Neural progenitor cell (in vitro differentiated cells): Measurements from ENCODE around the gene NPPC. TPM values are rescaled to one million over a fixed set of nuclear protein-coding genes. Genes with fewer than 3 reads are reported as not detected.

Source experiments
- DNase-seq: peaks from one replicate; pipeline ENCODE4 v3.0.0-alpha.2; 2016; ENCODE audit warnings: low spot score
- H2AFZ ChIP-seq: fragments of 200-600 bp; sonication (generic); replicated peaks from 2 replicates; pipeline ENCODE4 v1.6.1; 2016; ENCODE audit warnings: antibody characterized with exemption
- H3F3A ChIP-seq: fragments of 200-600 bp; sonication (generic); 2 replicates; pipeline ENCODE4 v1.6.1; 2016; ENCODE audit warnings: antibody characterized with exemption, low read depth
- H3K27ac ChIP-seq: fragments of 200-600 bp; sonication (generic); 2 replicates; pipeline ENCODE4 v1.5.1; 2016; ENCODE audit warnings: mild to moderate bottlenecking
- H3K27me3 ChIP-seq: fragments of 200-600 bp; sonication (generic); 2 replicates; pipeline ENCODE4 v1.6.1; 2016; ENCODE audit warnings: mild to moderate bottlenecking, moderate library complexity
- H3K36me3 ChIP-seq: fragments of 200-600 bp; sonication (generic); 2 replicates; pipeline ENCODE4 v1.5.1; 2016
- H3K4me1 ChIP-seq: fragments of 200-600 bp; sonication (generic); 2 replicates; pipeline ENCODE4 v1.6.1; 2016; ENCODE audit warnings: mixed run types
- H3K4me2 ChIP-seq: fragments of 200-600 bp; sonication (generic); 2 replicates; pipeline ENCODE4 v1.6.1; 2016
- H3K4me3 ChIP-seq: fragments of 200-600 bp; sonication (generic); 2 replicates; pipeline ENCODE4 v1.5.1; 2016
- H3K79me2 ChIP-seq: fragments of 200-600 bp; sonication (generic); 2 replicates; pipeline ENCODE4 v1.6.1; 2016; ENCODE audit warnings: low read depth
- H3K9ac ChIP-seq: fragments of 200-600 bp; sonication (generic); 2 replicates; pipeline ENCODE4 v1.6.1; 2016
- H3K9me3 ChIP-seq: fragments of 200-600 bp; sonication (generic); 2 replicates; pipeline ENCODE4 v1.5.1; 2016; ENCODE audit warnings: low read depth
- H4K20me1 ChIP-seq: fragments of 200-600 bp; sonication (generic); 2 replicates; pipeline ENCODE4 v1.6.1; 2016; ENCODE audit warnings: low read depth
- H3K27ac Mint-ChIP-seq: 3 replicates; pipeline ENCODE4 v1.8.0; 2021; ENCODE audit warnings: mixed read lengths
- H3K27me3 Mint-ChIP-seq: 2 replicates; pipeline ENCODE4 v1.8.0; 2022; ENCODE audit warnings: low read depth, mild to moderate bottlenecking, inconsistent platforms, moderate library complexity, mixed read lengths; ENCODE audit not compliant: insufficient read depth
- H3K36me3 Mint-ChIP-seq: 3 replicates; pipeline ENCODE4 v1.8.0; 2021; ENCODE audit warnings: mixed read lengths
- H3K4me1 Mint-ChIP-seq: 3 replicates; pipeline ENCODE4 v1.8.0; 2021; ENCODE audit warnings: mixed read lengths
- H3K4me3 Mint-ChIP-seq: 3 replicates; pipeline ENCODE4 v1.8.0; 2021; ENCODE audit warnings: mild to moderate bottlenecking, moderate library complexity, mixed read lengths
- H3K9me3 Mint-ChIP-seq: 3 replicates; pipeline ENCODE4 v1.8.0; 2020; ENCODE audit warnings: mixed read lengths
- CTCF ChIP-seq: fragments of 200-600 bp; sonication (generic); IDR thresholded peaks from 2 replicates; pipeline ENCODE4 v1.5.1; 2017; ENCODE audit warnings: antibody characterized with exemption, mild to moderate bottlenecking
- EZH2 ChIP-seq: fragments of 200-600 bp; sonication (generic); IDR thresholded peaks from 2 replicates; pipeline ENCODE4 v1.6.1; 2017; ENCODE audit warnings: antibody characterized with exemption, mild to moderate bottlenecking, moderate library complexity
- EZH2phosphoT487 ChIP-seq: fragments of 200-600 bp; sonication (generic); IDR thresholded peaks from 2 replicates; pipeline ENCODE4 v1.6.1; 2017; ENCODE audit warnings: antibody characterized with exemption
- total RNA-seq: library from RNA; depleted of rRNA; stranded (reverse); fragments of >200 nt; gene quantifications from 2 replicates; pipeline ENCODE4 v1.2.3, GENCODE V29; 2015; ENCODE audit warnings: low replicate concordance

NPPC gene
- total RNA-seq, 1 donor from 2014 or later: not detected

- no peak overlapping the region for H3K27ac Mint-ChIP-seq
- H3K4me1 Mint-ChIP-seq: peaks cover 16% of the 10 kb centered on the region
- TF ChIP-seq CTCF (peak; percentile 91), EZH2phosphoT487 (peak; percentile 67), EZH2 (peak; percentile 80)
- DNase-seq: peak; percentile 95
- Histone ChIP-seq H2AFZ (peak overlapping the region; percentile 87), H4K20me1 (peaks cover 11% of the 10 kb centered on the region), H3K27ac (no peak overlapping the region), H3K4me2 (peak overlapping the region; percentile 98), H3K79me2 (no peaks in the 10 kb centered on the region), H3F3A (peaks cover 5% of the 10 kb centered on the region), H3K27me3 (peaks cover 78% of the 10 kb centered on the region), H3K4me3 (peak overlapping the region; percentile 45), H3K36me3 (no peaks in the 10 kb centered on the region), H3K9me3 (no peaks in the 10 kb centered on the region), H3K4me1 (peaks cover 7% of the 10 kb centered on the region), H3K9ac (no peak overlapping the region)
- peak overlapping the region; percentile 74 for H3K4me3 Mint-ChIP-seq
- H3K9me3 Mint-ChIP-seq: no peaks in the 10 kb centered on the region
- peaks cover 36% of the 10 kb centered on the region for H3K27me3 Mint-ChIP-seq
- no peaks in the 10 kb centered on the region for H3K36me3 Mint-ChIP-seq
Measured at GRCh38 chr2:231925303-231926179, 655 bp downstream of the NPPC start.

GRCh38 chr2:231924889-231925275 lies 1.3 kb downstream of the NPPC start:
- peak overlapping the region; percentile 87 for H2AFZ ChIP-seq
- H3K4me2 ChIP-seq: peak overlapping the region; percentile 98
- H3K27ac ChIP-seq: no peak overlapping the region
- no peak overlapping the region for H3K9ac ChIP-seq
- H3K9me3 Mint-ChIP-seq: no peaks in the 10 kb centered on the region
- H3F3A ChIP-seq: peaks cover 5% of the 10 kb centered on the region
- no peaks in the 10 kb centered on the region for H3K79me2 ChIP-seq
- H3K27me3 Mint-ChIP-seq: peaks cover 33% of the 10 kb centered on the region
- peaks cover 16% of the 10 kb centered on the region for H3K4me1 Mint-ChIP-seq
- H3K36me3 ChIP-seq: no peaks in the 10 kb centered on the region
- TF ChIP-seq EZH2phosphoT487 (no peak), EZH2 (no peak), CTCF (no peak)
- peak overlapping the region; percentile 45 for H3K4me3 ChIP-seq
- no peak overlapping the region for H3K27ac Mint-ChIP-seq
- no peak for DNase-seq
- H3K4me3 Mint-ChIP-seq: peak overlapping the region; percentile 80
- peaks cover 73% of the 10 kb centered on the region for H3K27me3 ChIP-seq
- no peaks in the 10 kb centered on the region for H3K9me3 ChIP-seq
- peaks cover 11% of the 10 kb centered on the region for H4K20me1 ChIP-seq
- no peaks in the 10 kb centered on the region for H3K36me3 Mint-ChIP-seq
- H3K4me1 ChIP-seq: peaks cover 7% of the 10 kb centered on the region

GRCh38 chr2:231923951-231924888 lies 2.0 kb downstream of the NPPC start:
- Mint-ChIP-seq H3K4me1 (peaks cover 16% of the 10 kb centered on the region), H3K36me3 (no peaks in the 10 kb centered on the region), H3K27ac (no peak overlapping the region), H3K4me3 (peak overlapping the region; percentile 80), H3K9me3 (no peaks in the 10 kb centered on the region), H3K27me3 (peaks cover 32% of the 10 kb centered on the region)
- Histone ChIP-seq H3K36me3 (no peaks in the 10 kb centered on the region), H2AFZ (no peak overlapping the region), H4K20me1 (peaks cover 11% of the 10 kb centered on the region), H3K9ac (no peak overlapping the region), H3K4me1 (peaks cover 7% of the 10 kb centered on the region), H3K9me3 (no peaks in the 10 kb centered on the region), H3K4me3 (no peak overlapping the region), H3K4me2 (no peak overlapping the region), H3K79me2 (no peaks in the 10 kb centered on the region), H3K27ac (no peak overlapping the region), H3K27me3 (peaks cover 67% of the 10 kb centered on the region), H3F3A (peaks cover 5% of the 10 kb centered on the region)
- no peak for TF ChIP-seq EZH2
- TF ChIP-seq EZH2phosphoT487: no peak
- no peak for TF ChIP-seq CTCF
- DNase-seq: no peak
